Astrocyte of the spinal cord (primary cell): Measurements from ENCODE around the gene DIAPH2.
A peak's percentile ranks its signal among the peaks of the same experiment; 100 is the strongest.

Source experiments
- DNase-seq: peaks from one replicate; pipeline ENCODE4 v3.0.0; 2011; ENCODE audit warnings: low read depth, low spot score
- H3K4me3 ChIP-seq: 2 replicates; pipeline ENCODE4 v1.5.1; 2011; ENCODE audit warnings: low read depth, mild to moderate bottlenecking, low read length, moderate library complexity
- CTCF ChIP-seq: IDR thresholded peaks from 2 replicates; pipeline ENCODE4 v1.5.1; 2012; ENCODE audit warnings: low read depth, mild to moderate bottlenecking, low read length, inconsistent platforms
- in situ Hi-C: cut with HindIII; loops from 2 replicates; pipeline ENCODE4 v1.10.0; 2017; ENCODE audit warnings: low sequenced_read_pairs

Gene DIAPH2

GRCh38 chrX:96861218-96861617 lies 176.6 kb downstream of the DIAPH2 start:
- H3K4me3 ChIP-seq = no peak overlapping the region
- DNase-seq = no peak
- in situ Hi-C loops = no loop called here

GRCh38 chrX:96861661-96862060 lies 177.0 kb downstream of the DIAPH2 start:
- in situ Hi-C loops = no loop called here
- no peak for DNase-seq
- no peak for TF ChIP-seq CTCF
- H3K4me3 ChIP-seq = no peak overlapping the region

More at GRCh38 chrX:96861218-96861617, 176.6 kb downstream of the DIAPH2 start:
- no peak for TF ChIP-seq CTCF

GRCh38 chrX:96883608-96884007 lies 199.0 kb downstream of the DIAPH2 start, which contains the start of gene RPA4:
Gene RPA4, plus strand, starts transcription at chrX:96883908. Its CDS starts 403 bp downstream, at chrX:96884311.
- H3K4me3 ChIP-seq = no peak within 1 kb of the TSS
- in situ Hi-C loops = no loop called here
- no peak for DNase-seq
- TF ChIP-seq CTCF = no peak

GRCh38 chrX:96884027-96884426 lies 199.4 kb downstream of the DIAPH2 start:
- no peak for TF ChIP-seq CTCF
- no peak overlapping the region for H3K4me3 ChIP-seq
- DNase-seq = no peak
- in situ Hi-C loops = no loop called here

- TF ChIP-seq CTCF = no peak
- H3K4me3 ChIP-seq = no peak overlapping the region
- in situ Hi-C loops = no loop called here
- no peak for DNase-seq
Measured at GRCh38 chrX:96889726-96890125, 205.1 kb downstream of the DIAPH2 start.

- H3K4me3 ChIP-seq = no peak overlapping the region
- no peak for TF ChIP-seq CTCF
- in situ Hi-C loops = no loop called here
- peak; percentile 43 for DNase-seq
Measured at GRCh38 chrX:96906741-96907140, 222.1 kb downstream of the DIAPH2 start.
